Stimulated activated CD8-positive, alpha-beta memory T cell treated with anti-CD3 and anti-CD28 coated beads, Interleukin-4, amount 100 ng/mL, for 48 hours (primary cell): ENCODE data around the gene TBL3.
A peak's percentile ranks its signal among the peaks of the same experiment; 100 is the strongest.
"Not testable (repeated sequence)": the region's sequence is repeated elsewhere in the genome, so short reads cannot be mapped to it uniquely, and the experiment has no call there.

Experiments
- DNase-seq: peaks from one replicate; pipeline ENCODE4 v3.0.0-alpha.2; 2020

Gene TBL3

GRCh38 chr16:1971796-1972489 lies at the start of gene TBL3:
Gene TBL3, plus strand, starts transcription at chr16:1972053. Its CDS starts 112 bp downstream, at chr16:1972165.
- peak; percentile 97 for DNase-seq

DNA sequence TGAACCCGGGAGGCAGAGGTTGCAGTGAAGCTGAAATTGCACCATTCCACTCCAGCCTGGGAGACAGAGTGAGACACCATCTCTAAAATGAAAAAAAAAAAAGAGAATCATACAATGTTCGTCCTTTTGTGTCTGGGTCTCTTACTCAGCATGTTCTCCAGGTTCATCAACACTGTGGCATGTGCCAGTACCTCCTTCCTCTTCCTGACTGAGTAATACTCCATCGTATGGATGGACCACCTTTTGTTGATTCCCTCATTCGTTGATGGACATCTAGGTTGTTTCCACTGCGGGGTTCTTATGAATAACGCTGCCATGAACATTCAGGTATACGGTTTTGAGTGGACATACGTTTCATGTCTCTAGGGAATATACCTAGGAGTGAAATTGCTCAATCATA lies 49.5 kb upstream of the TBL3 start:
- no peak for DNase-seq

DNA sequence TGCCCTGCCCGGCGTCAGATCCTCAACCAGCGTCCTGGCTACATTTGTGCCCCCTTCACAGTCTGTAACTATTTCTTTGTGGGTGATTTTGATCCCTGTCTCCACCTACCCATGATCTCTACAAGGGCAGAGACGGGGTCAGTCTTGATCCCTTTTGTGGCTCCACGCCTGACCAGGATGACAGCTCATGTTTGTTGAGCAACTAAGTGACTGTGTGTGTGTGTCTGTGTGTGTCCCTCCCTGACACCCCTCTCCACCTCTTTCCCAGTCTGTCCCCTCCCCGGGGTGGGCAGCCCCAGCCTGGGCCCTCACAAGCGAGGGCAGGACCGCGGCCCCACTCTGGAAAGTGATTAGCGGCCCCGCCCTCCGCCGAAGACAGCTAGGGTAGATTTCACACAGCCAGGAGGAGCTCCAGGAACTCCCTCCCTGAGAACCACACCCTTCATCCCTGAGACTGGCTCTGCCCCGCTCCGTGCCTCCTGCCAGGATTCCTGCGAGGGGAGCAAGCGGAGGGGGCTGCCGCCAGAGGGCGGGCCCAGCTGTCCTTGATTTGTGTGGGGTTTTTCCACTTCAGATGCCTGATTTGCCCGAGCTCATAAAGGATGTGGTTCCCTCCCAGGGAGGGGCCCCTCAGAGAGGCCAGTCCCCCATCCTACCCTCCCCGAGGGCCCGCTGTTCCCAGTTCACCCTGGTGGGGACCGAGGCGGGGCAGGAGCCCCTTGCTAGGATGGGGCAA lies 48.4 kb upstream of the TBL3 start:
- DNase-seq = no peak

GRCh38 chr16:1924095-1924494 lies 47.8 kb upstream of the TBL3 start:
- DNase-seq = no peak

GRCh38 chr16:1926271-1926670 lies 45.6 kb upstream of the TBL3 start:
- DNase-seq = no peak

DNA sequence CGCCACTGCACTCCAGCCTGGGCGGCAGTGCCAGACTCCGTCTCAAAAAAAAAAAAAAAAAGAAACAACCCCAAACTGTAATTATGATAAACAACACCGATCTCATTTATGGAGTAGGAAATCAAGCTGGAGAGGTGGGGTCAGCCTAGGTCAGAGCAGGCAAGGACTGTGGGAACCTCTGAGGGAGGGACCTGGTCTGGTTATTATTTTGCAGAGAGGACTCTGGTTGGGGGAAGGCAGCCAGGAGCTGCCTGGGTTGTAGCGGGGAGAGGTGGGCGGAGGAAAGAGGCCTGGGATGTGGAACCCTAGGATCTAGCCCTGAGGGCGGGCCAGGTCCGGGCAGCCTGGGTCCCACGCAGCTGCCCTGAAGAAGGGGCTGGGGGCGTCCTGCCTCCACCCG lies 42.7 kb upstream of the TBL3 start:
- peak; percentile 36 for DNase-seq

DNA sequence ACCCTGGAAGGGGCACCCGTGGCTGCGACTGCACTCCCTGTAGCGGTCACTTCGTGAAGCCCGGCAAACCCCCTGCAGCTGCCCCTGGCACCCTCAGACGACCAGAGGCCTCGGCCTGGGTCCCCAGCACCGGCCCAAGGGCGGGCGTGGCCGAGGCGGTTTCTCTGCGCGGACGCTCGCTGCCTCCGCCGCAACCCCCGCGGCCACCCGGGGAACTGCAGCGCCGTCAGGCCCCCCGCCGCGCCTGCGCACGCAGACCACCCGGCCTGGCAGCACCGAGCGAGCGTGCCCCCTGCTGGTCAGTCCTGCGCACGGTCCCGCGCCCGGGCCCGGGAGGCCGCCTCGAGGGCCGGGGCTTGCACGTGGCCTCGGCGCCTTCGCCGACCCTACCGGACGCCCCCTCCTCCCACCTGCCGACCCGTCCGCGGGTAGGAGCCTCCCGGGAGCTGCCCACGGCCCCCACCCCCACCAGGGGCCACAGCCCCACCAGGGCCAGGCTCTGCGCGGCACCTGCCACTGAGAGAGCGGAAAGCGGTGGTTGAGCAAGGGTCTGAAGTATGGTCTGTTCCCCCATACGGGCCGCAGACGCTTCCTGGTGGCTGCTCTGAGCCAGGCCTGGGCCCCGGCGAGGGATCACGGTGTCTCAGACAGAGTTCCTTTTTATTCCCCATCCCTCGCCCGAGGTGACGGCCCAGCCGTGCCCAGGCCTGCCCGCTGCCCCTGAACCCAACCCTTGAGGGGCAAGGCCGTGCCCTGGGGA lies 42.1 kb upstream of the TBL3 start:
- peak; percentile 97 for DNase-seq

- DNase-seq = no peak
Observed at GRCh38 chr16:1930338-1930720, 41.5 kb upstream of the TBL3 start.

DNA sequence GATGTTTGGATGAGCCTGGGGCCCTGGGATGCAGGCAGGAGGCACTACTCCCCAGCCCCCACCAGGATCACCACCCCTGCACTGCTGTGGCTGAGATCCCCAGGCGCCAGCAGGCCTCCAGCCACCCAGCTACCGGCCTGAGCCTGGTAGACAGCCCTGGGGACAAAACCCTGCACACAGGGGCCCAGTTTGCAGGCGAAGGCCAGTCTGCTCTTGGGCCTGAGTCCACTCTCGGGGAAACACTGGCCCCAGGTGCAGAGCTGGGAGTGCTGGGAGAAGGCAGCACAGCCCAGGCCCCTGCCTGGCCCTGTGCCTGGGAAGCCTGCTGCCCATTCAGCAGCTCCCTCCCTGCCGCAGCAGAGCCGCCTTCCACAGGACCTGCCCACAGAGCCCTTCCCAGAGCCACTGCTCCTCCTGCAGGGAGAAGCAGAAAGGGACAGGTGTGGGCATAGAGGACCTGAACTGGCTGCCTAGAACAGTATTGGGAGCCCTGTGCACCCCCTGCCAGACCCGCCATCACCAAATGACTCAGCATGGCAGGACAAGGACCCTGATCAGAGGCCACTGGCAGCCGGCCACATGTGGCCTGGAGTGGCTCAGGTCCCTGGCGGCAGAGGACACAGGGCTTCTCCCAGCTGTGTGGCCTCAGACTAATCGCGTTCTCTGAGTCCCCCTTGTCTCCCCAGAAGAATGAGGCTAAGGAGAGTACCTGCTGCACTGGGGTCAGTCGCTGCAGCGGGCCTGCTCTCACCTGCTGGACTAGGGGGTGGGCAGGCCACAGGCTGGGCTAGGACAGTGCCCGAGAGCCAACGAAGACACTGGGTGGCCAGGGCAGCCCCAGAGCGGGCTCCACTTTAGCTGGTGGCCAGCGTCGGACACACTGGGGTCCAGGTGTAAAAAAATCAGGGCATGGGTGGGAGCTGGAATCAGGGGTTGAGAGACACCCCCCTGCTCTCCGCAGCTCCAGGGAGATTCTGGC lies 39.5 kb upstream of the TBL3 start:
- no peak for DNase-seq

- DNase-seq = no peak
Observed at GRCh38 chr16:1933097-1933661, 38.7 kb upstream of the TBL3 start.

DNA sequence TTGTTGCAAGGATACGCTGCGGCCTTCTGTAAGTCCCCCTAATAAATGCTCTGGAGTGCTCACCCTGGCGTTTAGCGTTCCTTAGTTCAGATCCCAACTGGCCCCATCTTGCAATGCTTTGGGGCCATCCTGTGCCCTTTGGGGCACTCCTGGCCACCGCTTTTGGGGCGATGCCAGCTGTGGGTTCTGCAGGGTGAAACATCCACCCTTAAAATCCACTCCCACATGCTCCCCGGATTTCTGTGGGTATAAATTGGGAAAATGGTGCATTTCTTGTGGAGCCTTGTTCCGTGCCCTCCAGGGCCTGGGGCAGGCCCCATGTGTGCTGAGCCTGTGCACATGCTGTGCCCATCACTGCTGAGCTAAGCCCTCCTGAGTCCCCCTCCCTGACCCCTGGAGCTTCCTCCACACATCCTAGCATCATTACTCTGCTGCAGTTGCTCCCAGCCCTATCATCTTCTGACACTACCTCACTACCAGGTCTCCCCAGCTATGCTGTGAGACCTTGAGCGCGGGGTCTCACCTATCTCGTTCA lies 34.8 kb upstream of the TBL3 start:
- DNase-seq = no peak

- no peak for DNase-seq
Observed at GRCh38 chr16:1938316-1938715, 33.5 kb upstream of the TBL3 start.

- DNase-seq = no peak
Observed at GRCh38 chr16:1938910-1939309, 32.9 kb upstream of the TBL3 start.

DNA sequence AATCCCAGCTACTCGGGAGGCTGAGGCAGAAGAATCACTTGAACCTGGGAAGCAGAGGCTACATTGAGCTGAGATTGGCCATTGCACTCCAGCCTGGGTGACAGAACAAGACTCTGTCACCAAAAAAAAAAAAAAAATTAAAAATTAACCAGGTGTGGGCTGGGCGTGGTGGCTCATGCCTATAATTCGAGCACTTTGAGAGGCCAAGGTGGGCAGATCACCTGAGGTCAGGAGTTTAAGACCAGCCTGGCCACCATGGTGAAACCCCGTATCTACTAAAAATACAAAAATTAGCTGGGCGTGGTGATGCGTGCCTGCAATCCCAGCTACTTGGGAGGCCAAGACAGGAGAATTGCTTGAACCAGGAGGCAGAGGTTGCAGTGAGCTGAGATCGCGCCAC lies 32.0 kb upstream of the TBL3 start:
- not testable (repeated sequence) for DNase-seq

DNA sequence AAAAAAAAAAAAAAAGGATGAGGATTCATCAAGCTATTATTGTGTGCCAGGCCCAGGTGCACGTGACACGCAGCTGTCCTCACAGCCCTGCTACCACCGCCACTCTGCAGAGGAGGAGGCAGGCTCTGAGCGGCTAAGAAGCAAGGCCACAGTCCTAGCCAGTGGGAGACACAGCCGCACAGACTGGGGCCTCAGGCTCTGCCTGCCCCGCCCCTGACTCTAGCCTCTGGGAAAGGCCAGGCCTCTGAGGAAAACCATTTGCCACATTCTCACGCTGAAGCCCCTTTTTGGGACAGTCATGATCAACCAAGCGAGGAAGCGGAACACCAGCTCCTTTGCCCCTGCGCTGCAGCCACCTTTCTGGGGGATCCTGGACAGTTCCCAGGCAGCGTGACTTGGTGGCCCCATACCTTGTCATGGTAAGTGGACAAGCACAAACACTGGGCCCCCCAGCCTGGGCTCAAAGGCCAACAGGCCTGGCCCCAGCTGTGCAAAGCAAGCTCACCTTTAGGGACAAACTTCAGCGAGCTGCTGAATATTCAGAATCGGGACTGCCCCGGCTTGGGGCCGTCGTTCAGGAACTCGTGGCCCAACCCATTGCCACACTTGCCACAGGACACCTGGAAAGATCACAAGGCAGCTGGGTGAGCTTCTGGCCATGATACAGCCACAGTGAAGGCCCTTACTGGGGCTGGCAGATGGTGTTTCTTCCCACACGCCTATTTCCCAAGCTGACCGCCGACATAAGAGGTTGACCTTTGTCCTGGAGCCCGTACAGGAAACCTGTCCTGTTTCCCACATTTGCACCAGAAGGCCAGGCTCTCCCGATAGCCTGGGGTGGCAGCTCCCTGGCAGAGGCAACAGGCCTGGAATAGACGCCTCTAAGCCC lies 31.3 kb upstream of the TBL3 start:
- DNase-seq = no peak

DNA sequence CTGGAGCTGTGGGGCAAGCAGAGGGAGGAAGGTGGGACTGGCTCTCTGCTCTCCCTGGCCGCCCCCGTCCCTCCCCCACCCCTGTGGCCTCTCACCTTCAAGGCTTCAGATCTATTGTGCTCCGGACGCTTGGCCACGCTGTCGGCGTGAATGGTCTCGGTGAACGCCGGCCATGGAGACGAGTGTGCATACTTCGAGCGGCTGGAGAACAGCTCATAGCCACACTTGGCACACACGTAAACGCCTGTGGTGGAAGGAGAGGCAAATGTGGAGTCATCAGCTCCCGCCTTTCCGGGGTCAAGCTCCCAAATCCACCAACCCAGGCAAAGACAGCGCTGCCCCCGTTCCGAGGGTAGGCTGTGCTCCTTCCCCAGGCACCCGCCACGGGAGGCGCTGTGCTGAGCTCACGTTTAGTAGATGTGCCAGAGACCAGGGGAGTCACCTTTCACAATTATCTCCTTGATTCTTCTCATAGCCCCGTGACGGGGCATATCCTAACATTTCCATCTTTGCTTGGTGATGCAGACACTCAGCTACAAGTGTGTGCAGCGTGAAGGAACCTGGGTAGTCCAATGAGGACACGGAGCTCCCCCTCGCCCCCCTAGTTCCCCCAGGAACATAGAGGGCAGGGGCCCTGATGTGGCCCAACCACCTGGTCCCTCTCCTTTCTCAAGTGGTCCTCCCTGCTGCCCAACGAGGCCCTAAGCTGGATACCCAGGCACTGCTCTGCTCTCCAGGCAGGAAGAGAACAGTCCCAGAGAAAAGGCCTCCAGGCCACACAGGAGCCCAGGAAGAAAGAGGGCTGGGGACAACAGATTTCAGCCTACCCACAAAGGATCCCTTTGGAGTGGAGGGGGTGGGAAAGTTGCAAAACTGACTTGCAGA lies 30.4 kb upstream of the TBL3 start:
- DNase-seq = no peak

- DNase-seq = peak; percentile 36
Observed at GRCh38 chr16:1942047-1942809, 29.6 kb upstream of the TBL3 start.

DNA sequence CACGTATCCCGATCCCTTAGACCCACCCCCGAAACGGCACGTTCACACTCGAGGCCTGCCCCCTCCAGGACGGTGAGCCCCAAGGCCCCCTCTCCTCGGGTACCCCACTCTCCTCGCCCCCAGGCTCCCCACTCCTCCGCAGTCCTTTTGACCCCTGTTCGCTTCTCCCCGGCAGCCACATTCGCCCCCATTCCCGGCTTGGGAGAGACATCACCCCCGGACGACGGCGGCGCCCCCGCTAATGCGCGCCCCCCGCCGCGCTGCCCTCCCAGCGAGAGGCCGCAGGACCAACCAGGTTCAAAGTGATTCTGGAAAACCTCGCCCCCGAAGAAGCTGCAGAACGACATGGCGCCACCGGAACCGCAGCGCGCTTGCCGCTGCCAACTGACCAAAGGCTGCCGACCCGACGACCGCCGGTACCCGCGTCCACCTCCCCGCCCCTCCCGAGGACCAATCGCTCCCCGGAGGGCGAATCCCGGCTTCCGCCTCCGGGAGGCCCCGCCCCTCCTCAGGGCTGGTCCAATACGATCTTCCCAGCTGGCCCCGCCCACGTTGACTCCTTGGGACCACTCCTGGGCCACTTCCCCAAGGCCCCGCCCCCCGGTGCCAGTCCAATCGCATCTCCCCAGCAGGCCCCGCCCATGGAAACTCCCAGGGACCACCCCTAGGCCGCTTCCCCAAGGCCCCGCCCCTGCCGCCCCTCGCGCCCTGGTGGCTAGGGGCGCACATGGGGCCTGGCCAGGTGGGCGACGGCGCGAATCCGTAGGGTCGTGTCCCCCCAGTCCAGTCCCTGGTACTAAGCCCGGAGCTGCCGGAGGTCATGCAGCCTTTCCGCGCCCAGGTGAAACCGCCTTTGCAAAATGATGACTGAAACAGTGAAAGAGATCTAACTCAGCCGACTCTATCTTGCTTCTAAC lies 28.8 kb upstream of the TBL3 start, which contains the start of gene MSRB1:
TSS of gene MSRB1 (minus strand) at position 390 of the 917 bp plus-strand sequence. CDS start at position 347, 43 bp downstream.
- DNase-seq = peak; percentile 100
